Hepatocyte (in vitro differentiated cells): ENCODE measurements around the gene TBX6. TPM values are rescaled to one million over a fixed set of nuclear protein-coding genes. Genes with fewer than 3 reads are reported as not detected.

Experiments used
- DNase-seq: peaks from one replicate; pipeline ENCODE4 v3.0.0-alpha.2; 2016; ENCODE audit warnings: low spot score
- H2AFZ ChIP-seq: fragments of 200-600 bp; sonication (generic); 2 replicates; pipeline ENCODE4 v1.6.0; 2016; ENCODE audit warnings: antibody characterized with exemption, mild to moderate bottlenecking
- H3K27ac ChIP-seq: fragments of 200-600 bp; sonication (generic); 2 replicates; pipeline ENCODE4 v1.5.1; 2016; ENCODE audit warnings: mild to moderate bottlenecking
- H3K27me3 ChIP-seq: fragments of 200-600 bp; sonication (generic); 2 replicates; pipeline ENCODE4 v1.6.1; 2016
- H3K36me3 ChIP-seq: fragments of 200-600 bp; sonication (generic); replicated peaks from 2 replicates; pipeline ENCODE4 v1.5.1; 2016; ENCODE audit warnings: low read depth; ENCODE audit not compliant: insufficient read depth
- H3K4me1 ChIP-seq: fragments of 200-600 bp; sonication (generic); 2 replicates; pipeline ENCODE4 v1.5.1; 2016; ENCODE audit warnings: mild to moderate bottlenecking, moderate library complexity; ENCODE audit not compliant: insufficient read depth
- H3K4me2 ChIP-seq: fragments of 200-600 bp; sonication (generic); 2 replicates; pipeline ENCODE4 v1.6.0; 2016
- H3K4me3 ChIP-seq: fragments of 200-600 bp; sonication (generic); 2 replicates; pipeline ENCODE4 v1.5.1; 2016; ENCODE audit warnings: mild to moderate bottlenecking
- H3K79me2 ChIP-seq: fragments of 200-600 bp; sonication (generic); 2 replicates; pipeline ENCODE4 v1.6.0; 2017; ENCODE audit warnings: mild to moderate bottlenecking
- H3K9me2 ChIP-seq: fragments of 200-600 bp; sonication (generic); replicated peaks from 2 replicates; pipeline ENCODE4 v1.6.0; 2017; ENCODE audit warnings: mild to moderate bottlenecking; ENCODE audit not compliant: insufficient read depth
- H3K9me3 ChIP-seq: fragments of 200-600 bp; sonication (generic); 2 replicates; pipeline ENCODE4 v1.5.1; 2016; ENCODE audit warnings: low read depth, mild to moderate bottlenecking
- H4K20me1 ChIP-seq: fragments of 200-600 bp; sonication (generic); 2 replicates; pipeline ENCODE4 v1.6.0; 2016; ENCODE audit warnings: mild to moderate bottlenecking; ENCODE audit not compliant: insufficient read depth, poor library complexity, severe bottlenecking
- CTCF ChIP-seq: fragments of 200-600 bp; sonication (generic); IDR thresholded peaks from 2 replicates; pipeline ENCODE4 v1.5.1; 2016; ENCODE audit warnings: antibody characterized with exemption, mild to moderate bottlenecking; ENCODE audit not compliant: poor library complexity
- EZH2 ChIP-seq: fragments of 200-600 bp; sonication (generic); IDR thresholded peaks from 2 replicates; pipeline ENCODE4 v1.6.1; 2016; ENCODE audit warnings: antibody characterized with exemption, mild to moderate bottlenecking, borderline replicate concordance
- EZH2phosphoT487 ChIP-seq: fragments of 200-600 bp; sonication (generic); IDR thresholded peaks from one replicate; pipeline ENCODE4 v1.6.1; 2018; ENCODE audit warnings: antibody characterized with exemption, mild to moderate bottlenecking, low read depth, moderate library complexity; ENCODE audit not compliant: unreplicated experiment, severe bottlenecking
- WGBS: methylation state at CpG from one replicate; pipeline ENCODE4 v1.1.6; 2016; ENCODE audit warnings: low lambda C conversion rate; ENCODE audit errors: missing lambda C conversion rate; 5-methylcytosine and 5-hydroxymethylcytosine counted together
- polyA plus RNA-seq: library from polyadenylated mRNA; unstranded; fragments of >200 nt; fragmentation: Nextera tagmentation; extraction: Ambion mirVana; gene quantifications from 2 replicates; pipeline ENCODE4 v1.2.1, GENCODE V29; 2016
- total RNA-seq: library from RNA; depleted of rRNA; stranded (reverse); fragments of >200 nt; gene quantifications from 2 replicates; pipeline ENCODE4 v1.2.3, GENCODE V29; 2014

TBX6 gene
- total and polyA plus RNA-seq, 2 experiments from 2014 or later = 0.10 to 0.60 TPM

- 86% methylated on average over 11 of the region's 11 CpGs for WGBS
Observed at GRCh38 chr16:30136971-30137605, 45.4 kb upstream of the TBX6 start.

GRCh38 chr16:30132591-30132990, 40.9 kb upstream of the TBX6 start:
- no peaks in the 10 kb centered on the region for H3K36me3 ChIP-seq
- no peak overlapping the region for H3K4me3 ChIP-seq
- no peaks in the 10 kb centered on the region for H3K79me2 ChIP-seq
- no peaks in the 10 kb centered on the region for H3K27me3 ChIP-seq
- no peaks in the 10 kb centered on the region for H4K20me1 ChIP-seq
- WGBS = 91% methylated on average over 3 of the region's 3 CpGs
- no peaks in the 10 kb centered on the region for H3K4me1 ChIP-seq
- H2AFZ ChIP-seq = no peak overlapping the region
- no peak for DNase-seq
- H3K4me2 ChIP-seq = no peak overlapping the region
- no peaks in the 10 kb centered on the region for H3K9me2 ChIP-seq
- H3K27ac ChIP-seq = no peak overlapping the region
- TF ChIP-seq CTCF (no peak), EZH2 (no peak), EZH2phosphoT487 (no peak)
- H3K9me3 ChIP-seq = no peaks in the 10 kb centered on the region

More at GRCh38 chr16:30136971-30137605, 45.4 kb upstream of the TBX6 start:
- H3K27ac ChIP-seq = no peak overlapping the region
- no peaks in the 10 kb centered on the region for H4K20me1 ChIP-seq
- no peak overlapping the region for H3K4me2 ChIP-seq
- no peaks in the 10 kb centered on the region for H3K9me2 ChIP-seq
- no peaks in the 10 kb centered on the region for H3K36me3 ChIP-seq
- no peak for TF ChIP-seq CTCF
- TF ChIP-seq EZH2phosphoT487 = no peak
- no peak for TF ChIP-seq EZH2
- no peaks in the 10 kb centered on the region for H3K79me2 ChIP-seq
- H3K9me3 ChIP-seq = no peaks in the 10 kb centered on the region
- no peak for DNase-seq
- no peak overlapping the region for H2AFZ ChIP-seq
- no peaks in the 10 kb centered on the region for H3K27me3 ChIP-seq
- no peaks in the 10 kb centered on the region for H3K4me1 ChIP-seq
- H3K4me3 ChIP-seq = no peak overlapping the region

GRCh38 chr16:30131869-30132475, 40.2 kb upstream of the TBX6 start:
- H3K9me2 ChIP-seq = no peaks in the 10 kb centered on the region
- H3K36me3 ChIP-seq = no peaks in the 10 kb centered on the region
- H3K27me3 ChIP-seq = no peaks in the 10 kb centered on the region
- no peak for DNase-seq
- no peaks in the 10 kb centered on the region for H4K20me1 ChIP-seq
- no peak overlapping the region for H2AFZ ChIP-seq
- WGBS = 72% methylated on average over 4 of the region's 4 CpGs
- H3K9me3 ChIP-seq = no peaks in the 10 kb centered on the region
- TF ChIP-seq EZH2 = no peak
- no peak for TF ChIP-seq EZH2phosphoT487
- TF ChIP-seq CTCF = no peak
- no peak overlapping the region for H3K4me3 ChIP-seq
- no peak overlapping the region for H3K27ac ChIP-seq
- no peaks in the 10 kb centered on the region for H3K79me2 ChIP-seq
- no peak overlapping the region for H3K4me2 ChIP-seq
- H3K4me1 ChIP-seq = no peaks in the 10 kb centered on the region
